Loucy (cell line): ENCODE measurements around the gene LSM6.

Source experiments
- EZH2phosphoT487 ChIP-seq: fragments of 200-600 bp; IDR thresholded peaks from 2 replicates; pipeline ENCODE4 v1.6.1; 2018; ENCODE audit warnings: antibody characterized with exemption, mild to moderate bottlenecking, moderate library complexity, borderline replicate concordance
- TF ChIP-seq, protein P1 (sequence below): fragments of 200-600 bp; sonication (generic); conservative IDR thresholded peaks from 2 replicates; pipeline ENCODE4 v1.5.1; 2014; ENCODE audit warnings: mild to moderate bottlenecking, antibody characterized with exemption, low read length

- TF ChIP-seq, protein P1, sequence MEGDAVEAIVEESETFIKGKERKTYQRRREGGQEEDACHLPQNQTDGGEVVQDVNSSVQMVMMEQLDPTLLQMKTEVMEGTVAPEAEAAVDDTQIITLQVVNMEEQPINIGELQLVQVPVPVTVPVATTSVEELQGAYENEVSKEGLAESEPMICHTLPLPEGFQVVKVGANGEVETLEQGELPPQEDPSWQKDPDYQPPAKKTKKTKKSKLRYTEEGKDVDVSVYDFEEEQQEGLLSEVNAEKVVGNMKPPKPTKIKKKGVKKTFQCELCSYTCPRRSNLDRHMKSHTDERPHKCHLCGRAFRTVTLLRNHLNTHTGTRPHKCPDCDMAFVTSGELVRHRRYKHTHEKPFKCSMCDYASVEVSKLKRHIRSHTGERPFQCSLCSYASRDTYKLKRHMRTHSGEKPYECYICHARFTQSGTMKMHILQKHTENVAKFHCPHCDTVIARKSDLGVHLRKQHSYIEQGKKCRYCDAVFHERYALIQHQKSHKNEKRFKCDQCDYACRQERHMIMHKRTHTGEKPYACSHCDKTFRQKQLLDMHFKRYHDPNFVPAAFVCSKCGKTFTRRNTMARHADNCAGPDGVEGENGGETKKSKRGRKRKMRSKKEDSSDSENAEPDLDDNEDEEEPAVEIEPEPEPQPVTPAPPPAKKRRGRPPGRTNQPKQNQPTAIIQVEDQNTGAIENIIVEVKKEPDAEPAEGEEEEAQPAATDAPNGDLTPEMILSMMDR: no peak
- TF ChIP-seq EZH2phosphoT487: no peak
Observed at GRCh38 chr4:146207410-146207809, 31.9 kb downstream of the LSM6 start.
